GM19452 (cell line): ENCODE data around the gene FSTL4.

ENCODE experiments used
- ATAC-seq: cut with Tn5 transposase; IDR thresholded peaks from one replicate; pipeline ENCODE4 v1.9.1; 2021; ENCODE audit not compliant: unreplicated experiment

Gene FSTL4

DNA sequence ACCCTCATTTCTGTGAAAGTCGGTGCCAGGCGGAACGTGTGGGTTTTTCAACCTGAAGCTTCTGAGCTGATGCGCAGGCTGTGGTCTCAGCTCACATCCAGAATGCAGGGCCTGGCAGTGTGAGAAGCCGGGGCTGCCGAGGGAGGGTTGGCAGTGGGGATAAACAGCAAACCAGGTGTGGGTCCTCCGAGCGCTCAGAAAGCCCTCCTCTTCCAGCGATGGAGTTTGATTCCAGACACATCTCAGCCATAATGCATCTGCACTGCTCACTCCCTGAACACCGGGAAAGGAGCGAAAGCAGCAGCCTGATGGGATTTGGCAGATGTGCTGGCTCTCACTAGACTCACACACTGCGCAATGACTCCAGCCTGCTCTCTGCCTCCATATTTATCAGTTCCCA is 280.4 kb downstream of the FSTL4 start:
- ATAC-seq, result no peak

DNA sequence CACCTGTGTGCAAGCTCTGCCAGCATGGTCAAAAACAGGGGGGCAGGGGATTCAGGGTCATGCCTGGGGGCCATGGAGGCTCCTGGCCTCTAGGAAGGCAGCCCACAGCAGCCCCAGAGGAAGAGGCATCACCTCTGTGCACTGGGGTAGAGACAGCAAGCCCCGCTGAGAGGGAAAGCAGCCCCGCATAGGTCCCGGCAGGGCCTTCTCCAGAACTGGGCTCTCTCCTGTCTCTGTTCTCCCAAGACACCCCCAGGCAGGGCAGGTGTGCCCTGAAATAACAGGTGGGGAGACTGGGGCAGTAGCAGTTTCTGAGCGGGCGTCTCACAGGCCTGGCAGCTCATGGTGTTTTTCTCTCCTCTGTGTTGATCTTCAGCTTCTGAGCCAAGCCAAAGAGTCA is 281.4 kb downstream of the FSTL4 start:
- no peak for ATAC-seq

DNA sequence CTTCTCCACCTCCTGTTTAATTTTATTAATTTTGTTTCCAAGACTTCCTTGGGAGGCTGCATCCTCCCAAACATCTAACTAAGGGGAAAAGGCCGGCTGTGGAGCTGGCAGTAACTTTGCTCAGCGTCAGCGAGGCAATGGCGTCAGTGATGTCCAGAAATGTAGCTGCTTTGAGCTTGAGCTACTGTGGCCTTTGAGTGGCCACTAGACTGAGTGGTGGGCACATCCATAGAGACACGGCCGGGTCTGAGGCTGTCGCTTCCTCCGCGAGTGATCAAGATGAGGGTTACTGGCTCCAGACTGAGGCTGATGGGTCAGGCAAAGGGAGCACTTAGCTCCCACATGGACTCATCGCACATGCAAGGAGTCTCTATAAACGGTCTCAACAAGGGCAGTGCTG is 283.5 kb downstream of the FSTL4 start:
- no peak for ATAC-seq

DNA sequence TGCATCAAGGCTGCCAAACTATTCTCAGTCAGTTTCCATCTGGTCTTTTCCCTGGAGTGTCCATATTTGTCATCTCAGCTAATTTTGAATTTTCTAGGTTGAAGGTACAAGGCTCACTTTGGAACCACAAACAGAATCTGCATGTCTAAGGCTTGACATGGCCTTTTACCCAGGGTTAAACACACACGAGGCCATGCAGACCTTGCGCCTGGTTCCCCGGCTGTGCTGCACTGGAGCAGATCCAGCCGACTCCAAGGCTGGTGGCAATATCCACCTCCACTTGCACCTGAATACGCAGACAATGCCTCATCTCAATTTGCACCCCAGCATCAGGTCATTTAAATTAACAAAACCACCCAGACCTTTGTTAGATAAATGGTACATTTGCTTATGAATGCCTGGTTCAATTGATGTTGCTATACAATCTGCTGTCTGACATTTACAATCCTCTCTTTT is 284.4 kb downstream of the FSTL4 start:
- no peak for ATAC-seq

DNA sequence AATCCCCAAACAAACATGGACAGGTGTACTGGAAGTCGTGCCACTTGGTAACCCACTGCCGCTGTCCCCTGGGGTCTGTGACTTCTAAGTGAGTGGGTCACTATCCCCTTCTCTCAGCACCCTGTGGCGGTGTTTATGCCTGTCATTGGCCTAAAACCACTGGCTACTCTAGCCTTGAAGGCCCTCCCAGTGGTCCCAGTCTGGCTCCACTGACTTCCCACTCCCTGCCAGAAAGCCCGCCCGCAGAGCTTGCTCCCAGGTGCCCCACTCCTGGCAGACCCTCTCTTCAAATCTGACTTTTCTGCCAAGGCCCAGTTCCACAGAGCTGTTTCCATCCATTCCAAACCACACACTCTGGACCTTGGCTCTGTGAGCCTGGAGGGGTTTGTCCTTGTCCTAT is 286.0 kb downstream of the FSTL4 start:
- ATAC-seq, result no peak

DNA sequence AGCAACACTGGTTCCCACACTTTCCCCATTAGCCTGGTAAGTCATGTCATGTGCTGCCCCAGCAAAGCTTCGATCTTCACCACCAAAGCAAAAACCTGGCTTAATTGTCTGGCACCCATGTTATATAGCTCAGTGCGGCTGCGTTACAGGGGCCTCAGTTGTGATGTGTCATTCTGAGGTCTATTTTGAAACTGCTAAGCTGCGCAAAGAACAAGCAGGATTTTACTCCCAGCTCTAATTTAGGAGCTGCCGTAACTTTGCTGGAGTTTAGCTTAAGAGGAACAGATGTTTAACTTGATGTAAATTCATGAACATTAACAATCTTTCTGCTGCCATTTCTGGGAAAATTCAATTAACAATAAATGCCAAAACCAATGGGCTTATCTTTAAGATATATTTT is 286.5 kb downstream of the FSTL4 start:
- ATAC-seq, result no peak

DNA sequence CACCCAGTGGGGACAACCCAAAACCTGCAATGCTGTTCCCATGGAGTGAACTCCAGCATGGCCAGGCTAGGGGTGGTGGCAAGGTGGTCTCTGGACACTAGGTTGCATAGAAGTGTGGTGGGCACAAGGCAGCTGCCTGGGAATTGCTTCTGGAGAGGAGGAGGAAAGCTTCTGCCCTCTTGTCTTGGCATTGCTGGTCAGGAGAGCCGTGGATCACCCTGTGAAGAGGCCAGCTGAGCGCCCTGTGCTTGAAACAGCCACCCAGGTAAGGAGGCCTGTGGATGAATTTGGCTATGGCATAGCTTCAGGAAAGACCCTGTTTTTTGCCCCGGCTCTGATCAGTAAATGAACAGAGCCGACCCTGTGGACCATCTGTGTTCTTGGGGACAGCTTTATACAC is 287.4 kb downstream of the FSTL4 start:
- ATAC-seq, result no peak

DNA sequence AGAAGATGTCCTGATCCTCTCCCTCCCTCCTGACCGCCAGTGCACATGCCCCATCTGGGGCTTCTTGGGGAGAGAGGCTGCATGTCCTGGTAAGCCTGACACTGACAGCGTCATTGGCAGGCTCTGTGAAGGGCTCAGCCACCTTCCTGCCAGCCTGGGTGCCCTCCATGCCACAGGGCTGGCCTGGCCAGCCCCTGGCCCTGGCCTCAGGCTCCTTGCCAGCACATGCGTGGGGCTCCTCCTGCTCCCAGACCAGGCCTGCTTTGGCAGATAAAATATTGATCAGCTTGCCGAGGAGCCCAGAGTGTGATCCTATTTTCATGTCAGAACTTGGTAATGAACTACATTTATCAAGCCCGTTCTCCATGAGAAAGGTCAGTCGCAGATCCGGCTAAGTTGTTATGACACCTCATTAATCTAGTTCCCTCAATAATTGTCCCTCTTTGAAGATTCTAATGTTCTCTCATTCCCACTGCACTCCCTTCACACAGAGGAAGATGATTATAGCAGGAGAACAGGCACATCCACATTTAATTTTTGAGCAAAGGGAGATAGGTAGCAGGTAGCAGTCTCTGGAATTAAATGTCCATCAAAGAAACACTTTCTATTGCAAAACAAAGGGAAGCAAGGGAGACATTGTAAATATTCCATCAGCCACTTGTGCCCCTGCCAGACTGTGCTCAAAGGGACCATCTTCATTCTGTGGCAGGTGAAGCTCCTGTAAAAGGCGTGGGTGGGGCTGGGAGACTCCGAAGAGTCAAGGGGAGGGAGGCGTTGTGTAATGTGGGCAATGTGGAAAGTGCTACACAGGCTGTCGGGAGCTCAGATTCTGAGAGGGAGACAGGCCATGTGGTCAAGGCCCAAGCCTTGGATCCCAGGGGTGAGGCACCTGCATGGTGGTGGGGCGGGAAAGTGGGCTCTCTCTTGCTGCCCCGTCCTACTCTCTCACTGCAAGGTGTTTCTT is 288.6 kb downstream of the FSTL4 start:
- no peak for ATAC-seq

DNA sequence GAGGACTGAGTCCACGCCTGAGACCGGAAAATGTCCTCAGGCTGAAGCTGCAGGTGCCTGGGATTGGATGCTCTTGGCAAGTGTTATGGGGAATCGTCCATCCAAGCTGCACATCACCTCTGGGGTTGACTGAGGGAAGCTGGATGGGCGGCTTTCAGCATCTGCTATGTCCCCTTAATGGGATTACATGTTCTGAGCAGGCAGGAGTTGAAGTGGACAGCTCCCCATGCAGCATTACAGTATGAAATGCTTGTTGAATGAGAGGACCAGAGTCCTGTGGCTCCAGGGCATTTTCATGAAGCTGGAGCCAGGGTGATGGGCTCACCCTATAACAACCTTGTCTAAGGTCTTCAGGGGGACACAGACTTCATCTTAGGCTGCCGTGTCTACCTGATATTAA is 289.6 kb downstream of the FSTL4 start:
- ATAC-seq, result no peak

DNA sequence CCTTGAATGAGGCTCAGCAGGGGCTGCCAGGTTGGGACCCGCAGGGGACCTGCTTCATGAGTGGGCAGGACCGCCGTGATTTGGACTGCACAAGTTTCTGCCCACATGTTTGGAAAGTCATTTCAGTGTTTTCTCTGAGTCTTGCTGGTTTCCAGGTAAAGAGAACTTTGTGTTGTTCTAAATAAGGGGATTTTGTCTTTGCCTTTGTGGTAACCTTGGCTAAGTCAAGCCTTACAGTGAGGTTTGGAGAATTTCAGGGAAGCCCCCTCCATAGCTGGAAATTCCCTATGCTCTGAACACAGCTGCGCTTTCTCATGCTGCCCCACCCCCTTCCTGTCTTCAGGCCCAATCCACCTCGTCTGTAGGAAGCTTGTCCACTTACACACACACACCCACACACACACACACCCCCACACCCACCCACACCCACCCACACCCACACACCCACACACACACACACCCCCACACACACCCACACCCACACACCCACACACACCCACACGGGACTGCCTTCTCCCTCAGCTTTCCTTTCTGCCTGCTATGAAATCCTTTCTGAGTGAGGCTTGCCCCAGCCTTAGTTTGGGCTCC is 290.4 kb downstream of the FSTL4 start:
- ATAC-seq, result no peak

DNA sequence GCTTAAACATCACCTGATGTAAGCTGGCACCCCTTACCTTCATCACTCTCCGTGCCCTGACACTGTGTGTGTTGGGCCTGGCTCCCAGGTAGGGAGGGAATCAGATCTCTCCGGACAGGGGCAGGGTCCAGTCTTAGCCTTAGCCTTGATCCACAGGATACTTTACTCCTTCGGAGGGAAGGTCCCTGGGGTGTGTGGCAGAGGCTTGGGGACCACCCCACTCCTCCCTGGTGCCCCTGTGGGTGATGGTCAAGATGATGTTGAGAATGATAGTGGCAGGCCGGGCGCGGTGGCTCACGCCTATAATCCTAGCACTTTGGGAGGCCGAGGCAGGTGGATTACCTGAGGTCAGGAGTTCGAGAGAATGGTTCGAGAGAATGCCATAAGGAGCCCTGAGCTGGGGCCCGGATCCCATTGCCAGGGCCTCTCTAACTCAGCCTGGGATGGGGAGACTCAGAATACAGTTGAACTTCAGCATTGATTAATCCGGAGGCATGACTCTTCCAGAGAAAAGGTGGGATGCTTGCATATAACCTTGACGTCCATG is 291.0 kb downstream of the FSTL4 start:
- ATAC-seq, result no peak

DNA sequence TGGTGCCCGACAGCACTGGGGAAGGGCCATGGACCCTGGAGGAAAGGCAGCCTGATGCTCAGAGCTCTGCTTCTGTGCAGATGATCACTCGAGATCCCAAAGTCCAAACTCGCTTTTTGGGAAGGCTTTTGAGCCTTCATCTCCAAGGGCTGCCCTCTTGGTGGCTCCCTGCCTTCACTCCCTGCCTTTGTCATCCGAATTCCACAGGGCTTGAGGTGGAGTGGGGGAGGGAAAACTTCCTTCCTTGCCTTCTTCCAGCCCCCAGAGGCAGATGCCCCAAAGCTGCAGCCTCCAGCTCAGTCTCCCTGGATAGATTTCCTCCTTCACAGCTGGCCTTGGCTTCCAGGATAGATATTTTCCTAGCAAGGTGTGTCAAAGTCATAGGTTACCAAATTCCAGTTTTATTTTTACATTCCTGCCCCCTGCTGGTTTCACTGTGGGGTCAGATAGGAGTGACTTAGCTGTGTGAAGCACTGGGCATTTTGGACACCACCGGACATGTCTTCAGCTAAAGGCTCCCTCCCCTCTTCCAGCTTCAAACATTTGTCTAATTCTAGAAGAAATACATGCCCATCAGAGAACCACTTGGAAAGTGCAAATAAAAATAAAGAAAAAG is 292.3 kb downstream of the FSTL4 start:
- no peak for ATAC-seq

DNA sequence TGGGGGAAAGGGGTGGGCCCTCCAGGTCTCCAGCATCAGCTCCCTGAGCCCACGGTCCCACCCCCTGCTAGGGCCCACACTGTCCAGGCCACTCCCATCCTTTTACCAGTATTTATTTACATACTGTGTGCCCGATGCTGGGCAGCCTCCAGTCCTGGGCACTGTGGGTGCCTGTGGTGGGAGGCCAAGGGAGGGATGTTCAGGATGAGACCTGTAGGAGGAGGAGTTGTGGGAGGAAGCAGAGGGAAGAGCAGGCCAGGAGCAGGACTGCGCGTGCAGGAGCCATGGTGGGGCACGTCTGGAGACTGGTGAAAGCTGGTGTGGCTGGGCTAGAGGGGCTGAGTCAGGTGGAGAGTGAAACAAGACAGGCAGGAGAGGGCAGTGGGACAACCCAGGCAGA is 293.1 kb downstream of the FSTL4 start:
- no peak for ATAC-seq

DNA sequence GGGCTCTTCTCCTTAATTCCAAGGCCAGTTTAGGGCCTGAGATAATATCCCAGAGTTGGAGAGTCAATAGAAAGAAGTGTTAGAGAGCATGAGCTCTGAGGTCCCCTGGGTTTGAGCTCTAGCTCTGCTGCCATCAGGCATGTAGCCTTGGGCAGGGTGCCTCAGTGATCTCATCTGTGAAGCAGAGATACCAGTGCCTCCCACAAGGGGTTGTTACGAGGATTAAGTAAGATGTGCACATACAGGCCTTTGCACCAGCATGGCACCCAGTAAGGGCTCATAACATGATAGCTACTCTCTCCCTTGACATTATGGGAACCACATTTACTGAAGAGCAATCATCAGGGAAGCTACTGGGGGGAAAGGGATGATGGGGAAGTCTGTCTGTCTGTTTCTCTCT is 294.8 kb downstream of the FSTL4 start:
- no peak for ATAC-seq

DNA sequence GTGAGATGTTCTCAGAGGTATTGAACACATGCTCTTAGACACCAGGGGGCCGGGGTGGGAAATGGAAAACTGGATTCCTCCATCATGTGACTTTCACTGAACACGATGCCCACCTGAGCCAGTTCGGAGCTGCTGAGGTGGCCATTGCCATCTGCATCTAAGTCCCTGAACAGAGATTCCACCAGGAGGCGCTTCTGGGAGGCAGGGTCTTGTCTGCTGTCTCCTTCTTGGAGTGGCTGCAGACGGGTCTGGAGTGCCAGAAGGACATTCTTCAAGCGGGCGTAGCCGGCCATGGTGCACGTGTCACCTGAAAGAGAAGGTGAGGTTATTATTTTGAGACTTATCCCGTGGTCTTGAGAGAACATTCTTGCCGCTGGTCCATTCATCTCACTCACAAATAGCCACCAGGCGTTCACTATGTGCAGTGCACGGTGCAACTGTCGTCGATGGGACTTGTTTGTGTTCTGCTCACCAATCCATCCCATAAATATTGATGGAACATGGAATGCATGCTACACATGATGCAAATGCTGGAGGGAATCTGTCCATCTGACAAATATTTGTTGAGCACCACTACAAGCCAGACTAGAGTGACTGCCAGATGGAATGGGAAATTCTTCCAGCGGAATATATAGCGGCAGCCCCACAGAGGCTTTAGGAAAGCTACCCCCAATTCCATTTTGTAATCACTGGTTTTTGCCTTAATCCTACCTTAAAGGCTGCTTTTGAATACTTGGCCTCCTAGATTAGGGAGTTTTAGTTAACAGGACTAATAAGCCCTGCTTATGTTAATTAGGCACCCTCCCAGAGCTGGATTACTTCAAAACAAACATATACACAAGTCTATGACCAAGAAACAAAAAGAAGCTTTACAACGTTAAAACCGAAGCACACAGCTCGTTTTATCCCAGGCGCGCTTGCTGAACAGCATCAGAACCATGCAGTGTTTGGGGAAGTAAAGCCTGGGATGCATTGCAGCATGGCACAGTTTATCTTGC is 295.7 kb downstream of the FSTL4 start:
- ATAC-seq, result no peak

DNA sequence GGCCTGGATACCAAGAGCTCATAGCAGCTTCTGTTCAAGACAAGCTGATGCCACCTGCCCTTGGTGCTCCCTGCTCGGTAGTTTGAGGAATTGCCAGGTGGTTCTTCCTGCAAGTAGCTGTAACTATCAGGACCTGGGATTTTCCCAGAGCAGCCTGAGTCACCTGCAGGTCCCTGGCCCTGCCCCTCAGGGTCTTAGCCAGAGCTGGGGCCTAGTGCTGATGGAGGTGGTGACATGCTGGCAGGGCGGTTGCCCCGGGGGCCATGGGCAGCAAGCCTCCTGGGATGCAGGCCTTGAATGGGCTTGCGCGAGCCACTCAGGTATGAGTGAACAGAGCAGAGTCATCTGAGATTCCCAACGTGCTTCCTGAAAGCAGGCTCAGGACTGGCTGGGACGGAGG is 298.3 kb downstream of the FSTL4 start:
- ATAC-seq, result no peak

DNA sequence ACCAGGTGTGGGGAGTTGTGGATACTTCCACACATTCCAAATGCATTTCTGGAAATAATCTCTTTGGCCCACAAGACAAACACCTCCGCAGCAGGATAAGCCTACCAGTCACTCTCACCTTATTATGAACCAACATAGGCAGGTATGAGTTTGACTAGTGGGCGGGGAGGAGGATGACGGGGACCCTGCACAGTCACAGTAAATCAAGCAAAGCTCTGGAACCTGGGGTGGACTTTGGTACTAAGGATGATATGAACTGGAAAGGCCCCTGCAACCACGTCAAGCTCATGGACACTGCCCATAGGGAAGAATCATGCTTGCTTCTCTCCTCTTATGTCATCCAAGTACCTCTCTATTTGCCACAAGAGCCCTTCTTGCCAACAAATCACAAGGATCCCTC is 301.2 kb downstream of the FSTL4 start:
- no peak for ATAC-seq

DNA sequence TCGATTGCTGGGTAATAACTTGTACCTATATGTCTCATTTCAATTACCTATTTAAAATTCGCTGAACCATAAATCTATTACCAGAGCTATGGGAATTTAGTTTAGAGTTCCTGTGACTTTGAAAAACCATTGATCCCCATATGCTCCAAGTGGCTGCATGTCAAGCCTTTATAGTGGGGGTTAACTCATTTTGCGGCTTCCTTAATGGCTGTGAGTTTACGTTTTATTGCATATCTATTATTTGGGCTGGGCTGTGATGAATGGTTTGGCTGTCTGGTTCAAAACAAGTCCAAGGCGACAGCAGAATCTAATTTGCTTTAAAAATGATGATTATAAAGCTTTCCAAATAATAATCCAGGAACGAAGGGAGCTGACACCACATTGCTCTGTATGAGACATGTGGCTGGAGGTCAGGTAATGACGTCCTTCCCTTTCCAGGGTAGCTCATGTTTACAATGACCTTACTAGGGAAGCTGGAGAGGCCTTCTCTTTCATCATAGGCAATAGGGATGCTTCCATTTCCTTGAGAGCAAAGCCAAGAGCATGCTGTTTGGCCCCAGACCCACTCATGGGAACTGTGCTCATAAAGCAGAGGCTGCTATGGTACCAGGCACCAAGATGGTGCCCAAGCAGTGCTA is 302.2 kb downstream of the FSTL4 start:
- no peak for ATAC-seq

DNA sequence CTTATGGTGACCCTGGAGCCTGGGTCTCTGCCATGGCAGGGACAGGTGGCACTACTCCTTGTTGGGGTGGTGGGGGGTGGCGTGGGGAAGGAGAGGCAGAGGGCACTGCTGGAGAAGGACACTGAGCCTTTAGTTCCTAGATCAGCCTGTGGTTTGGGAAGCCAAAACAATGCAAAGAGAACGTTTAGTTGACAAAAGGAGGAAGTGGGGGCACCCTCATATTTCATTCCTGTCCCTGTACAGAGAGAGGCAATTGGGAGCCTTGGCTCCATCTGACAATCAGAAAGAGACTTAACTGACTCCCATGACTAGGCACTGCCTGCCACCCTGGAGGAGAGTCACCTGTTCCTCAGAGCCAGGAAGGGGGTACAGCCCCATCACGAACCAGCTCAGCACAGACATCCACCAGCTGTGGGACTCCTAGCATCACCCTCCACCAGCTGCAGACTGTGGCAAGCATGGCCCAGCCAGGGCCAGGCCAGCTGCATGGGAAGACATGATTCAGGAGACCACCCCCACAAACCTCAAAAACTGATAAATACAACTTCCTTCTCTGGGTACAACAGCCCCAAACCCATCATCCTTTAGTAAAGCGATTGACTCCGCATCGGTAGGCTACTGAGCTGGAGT is 303.1 kb downstream of the FSTL4 start:
- no peak for ATAC-seq

DNA sequence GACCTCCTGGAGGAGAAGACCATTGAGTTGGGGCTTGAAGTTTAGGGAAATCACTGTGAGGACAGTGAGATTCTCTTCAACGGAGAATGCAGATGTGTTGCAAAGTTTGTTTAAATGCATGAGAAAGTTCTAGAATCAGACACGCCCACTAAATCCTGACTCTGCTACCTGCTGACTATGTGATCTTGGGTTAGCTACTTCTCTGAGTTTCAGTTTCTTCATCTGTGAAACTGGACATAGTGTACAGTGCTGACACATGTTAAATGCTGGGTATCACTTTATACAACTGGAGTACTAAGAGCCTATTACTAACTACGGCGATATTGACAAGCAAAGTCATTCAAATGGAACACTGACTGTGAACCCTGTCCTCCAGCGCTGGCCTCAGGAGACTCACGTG is 305.1 kb downstream of the FSTL4 start:
- no peak for ATAC-seq
